Measurements from ENCODE around the gene UBTD1.
"Not testable (repeated sequence)": the region's sequence is repeated elsewhere in the genome, so short reads cannot be mapped to it uniquely, and the experiment has no call there.

The UBTD1 gene

GRCh38 chr10:97547962-97548361 lies 49.2 kb downstream of the UBTD1 start:
- no peak for DNase-seq (ENCODE audit: low read depth, low spot score)
- Histone ChIP-seq H3K27me3 (ENCODE audit: insufficient read depth, insufficient read length) (no peaks in the 10 kb centered on the region), H3K4me3 (ENCODE audit: insufficient read length, low read depth) (no peak overlapping the region), H3K9me3 (ENCODE audit: insufficient read depth, low read length) (no peaks in the 10 kb centered on the region), H3K9ac (ENCODE audit: insufficient read length, low read depth) (no peak overlapping the region), H3K4me1 (ENCODE audit: insufficient read depth, insufficient read length) (peaks cover 21% of the 10 kb centered on the region), H3K36me3 (ENCODE audit: insufficient read depth, insufficient read length, low read length) (peaks cover 3% of the 10 kb centered on the region)
- no peak for TF ChIP-seq SUZ12 (IDR thresholded peaks at IDR 0.05; ENCODE audit: extremely low read depth, insufficient read depth, insufficient read length)
- TF ChIP-seq YY1 (IDR thresholded peaks at IDR 0.05; ENCODE audit: insufficient read depth, insufficient read length): no peak
- no peak for TF ChIP-seq ZNF274 (IDR thresholded peaks at IDR 0.05; ENCODE audit: low read depth, low read length)

GRCh38 chr10:97548828-97549455 lies 50.2 kb downstream of the UBTD1 start:
- no peak for TF ChIP-seq SUZ12 (IDR thresholded peaks at IDR 0.05; ENCODE audit: extremely low read depth, insufficient read depth, insufficient read length)
- no peak for TF ChIP-seq ZNF274 (IDR thresholded peaks at IDR 0.05; ENCODE audit: low read depth, low read length)
- no peak for TF ChIP-seq YY1 (IDR thresholded peaks at IDR 0.05; ENCODE audit: insufficient read depth, insufficient read length)
- Histone ChIP-seq H3K4me1 (ENCODE audit: insufficient read depth, insufficient read length) (peaks cover 16% of the 10 kb centered on the region), H3K27me3 (ENCODE audit: insufficient read depth, insufficient read length) (no peaks in the 10 kb centered on the region), H3K9ac (ENCODE audit: insufficient read length, low read depth) (no peak overlapping the region), H3K36me3 (ENCODE audit: insufficient read depth, insufficient read length, low read length) (peaks cover 3% of the 10 kb centered on the region), H3K4me3 (ENCODE audit: insufficient read length, low read depth) (no peak overlapping the region), H3K9me3 (ENCODE audit: insufficient read depth, low read length) (no peaks in the 10 kb centered on the region)
- no peak for DNase-seq (ENCODE audit: low read depth, low spot score)

- Histone ChIP-seq H3K27me3 (ENCODE audit: insufficient read depth, insufficient read length) (no peaks in the 10 kb centered on the region), H3K9me3 (ENCODE audit: insufficient read depth, low read length) (no peaks in the 10 kb centered on the region), H3K9ac (ENCODE audit: insufficient read length, low read depth) (peak overlapping the region; percentile 26), H3K36me3 (ENCODE audit: insufficient read depth, insufficient read length, low read length) (peaks cover 3% of the 10 kb centered on the region), H3K4me3 (ENCODE audit: insufficient read length, low read depth) (no peak overlapping the region), H3K4me1 (ENCODE audit: insufficient read depth, insufficient read length) (peaks cover 16% of the 10 kb centered on the region)
- DNase-seq (ENCODE audit: low read depth, low spot score): no peak
- TF ChIP-seq ZNF274 (IDR thresholded peaks at IDR 0.05; ENCODE audit: low read depth, low read length): no peak
- no peak for TF ChIP-seq YY1 (IDR thresholded peaks at IDR 0.05; ENCODE audit: insufficient read depth, insufficient read length)
- TF ChIP-seq SUZ12 (IDR thresholded peaks at IDR 0.05; ENCODE audit: extremely low read depth, insufficient read depth, insufficient read length): no peak
These were observed 51.0 kb downstream of the UBTD1 start for GRCh38 chr10:97549587-97550322.

GRCh38 chr10:97550336-97551149 lies 51.8 kb downstream of the UBTD1 start:
- Histone ChIP-seq H3K27me3 (ENCODE audit: insufficient read depth, insufficient read length) (no peaks in the 10 kb centered on the region), H3K36me3 (ENCODE audit: insufficient read depth, insufficient read length, low read length) (peaks cover 3% of the 10 kb centered on the region), H3K4me3 (ENCODE audit: insufficient read length, low read depth) (no peak overlapping the region), H3K9me3 (ENCODE audit: insufficient read depth, low read length) (0 out of 2 replicates have a peak, but pooled peaks cover 8% of the 10 kb centered on the region), H3K9ac (ENCODE audit: insufficient read length, low read depth) (peak overlapping the region; percentile 56), H3K4me1 (ENCODE audit: insufficient read depth, insufficient read length) (peaks cover 16% of the 10 kb centered on the region)
- TF ChIP-seq SUZ12 (IDR thresholded peaks at IDR 0.05; ENCODE audit: extremely low read depth, insufficient read depth, insufficient read length): no peak
- no peak for TF ChIP-seq YY1 (IDR thresholded peaks at IDR 0.05; ENCODE audit: insufficient read depth, insufficient read length)
- TF ChIP-seq ZNF274 (IDR thresholded peaks at IDR 0.05; ENCODE audit: low read depth, low read length): no peak
- DNase-seq (ENCODE audit: low read depth, low spot score): no peak

GRCh38 chr10:97551271-97551670 lies 52.5 kb downstream of the UBTD1 start:
- H3K9ac ChIP-seq (ENCODE audit: insufficient read length, low read depth): no peak overlapping the region
- TF ChIP-seq ZNF274 (IDR thresholded peaks at IDR 0.05; ENCODE audit: low read depth, low read length): no peak
- TF ChIP-seq SUZ12 (IDR thresholded peaks at IDR 0.05; ENCODE audit: extremely low read depth, insufficient read depth, insufficient read length): no peak
- no peak for TF ChIP-seq YY1 (IDR thresholded peaks at IDR 0.05; ENCODE audit: insufficient read depth, insufficient read length)
- H3K27me3 ChIP-seq (ENCODE audit: insufficient read depth, insufficient read length): no peaks in the 10 kb centered on the region
- H3K4me3 ChIP-seq (ENCODE audit: insufficient read length, low read depth): no peak overlapping the region
- peaks cover 8% of the 10 kb centered on the region; the same call in 1 of the 2 replicates for H3K9me3 ChIP-seq (ENCODE audit: insufficient read depth, low read length)
- peaks cover 3% of the 10 kb centered on the region for H3K36me3 ChIP-seq (ENCODE audit: insufficient read depth, insufficient read length, low read length)
- H3K4me1 ChIP-seq (ENCODE audit: insufficient read depth, insufficient read length): peaks cover 16% of the 10 kb centered on the region
- no peak for DNase-seq (ENCODE audit: low read depth, low spot score)

GRCh38 chr10:97553575-97554031 lies 54.9 kb downstream of the UBTD1 start:
- H3K36me3 ChIP-seq (ENCODE audit: insufficient read depth, insufficient read length, low read length): peaks cover 3% of the 10 kb centered on the region
- H3K9ac ChIP-seq (ENCODE audit: insufficient read length, low read depth): no peak overlapping the region
- H3K27me3 ChIP-seq (ENCODE audit: insufficient read depth, insufficient read length): no peaks in the 10 kb centered on the region
- H3K4me1 ChIP-seq (ENCODE audit: insufficient read depth, insufficient read length): peaks cover 11% of the 10 kb centered on the region
- DNase-seq (ENCODE audit: low read depth, low spot score): no peak
- TF ChIP-seq ZNF274 (IDR thresholded peaks at IDR 0.05; ENCODE audit: low read depth, low read length): no peak
- TF ChIP-seq YY1 (IDR thresholded peaks at IDR 0.05; ENCODE audit: insufficient read depth, insufficient read length): no peak
- TF ChIP-seq SUZ12 (IDR thresholded peaks at IDR 0.05; ENCODE audit: extremely low read depth, insufficient read depth, insufficient read length): no peak
- peaks cover 8% of the 10 kb centered on the region; the same call in 1 of the 2 replicates for H3K9me3 ChIP-seq (ENCODE audit: insufficient read depth, low read length)
- no peak overlapping the region for H3K4me3 ChIP-seq (ENCODE audit: insufficient read length, low read depth)

GRCh38 chr10:97554336-97554735 lies 55.6 kb downstream of the UBTD1 start:
- H3K9ac ChIP-seq (ENCODE audit: insufficient read length, low read depth); H3K9me3 ChIP-seq (ENCODE audit: insufficient read depth, low read length); H3K36me3 ChIP-seq (ENCODE audit: insufficient read depth, insufficient read length, low read length); H3K4me3 ChIP-seq (ENCODE audit: insufficient read length, low read depth); H3K27me3 ChIP-seq (ENCODE audit: insufficient read depth, insufficient read length); DNase-seq (ENCODE audit: low read depth, low spot score): not testable (repeated sequence)
- peaks cover 11% of the 10 kb centered on the region for H3K4me1 ChIP-seq (ENCODE audit: insufficient read depth, insufficient read length)

GRCh38 chr10:97555541-97555940 lies 56.8 kb downstream of the UBTD1 start:
- DNase-seq (ENCODE audit: low read depth, low spot score); H3K9me3 ChIP-seq (ENCODE audit: insufficient read depth, low read length); H3K4me1 ChIP-seq (ENCODE audit: insufficient read depth, insufficient read length); H3K4me3 ChIP-seq (ENCODE audit: insufficient read length, low read depth); H3K9ac ChIP-seq (ENCODE audit: insufficient read length, low read depth); H3K36me3 ChIP-seq (ENCODE audit: insufficient read depth, insufficient read length, low read length); H3K27me3 ChIP-seq (ENCODE audit: insufficient read depth, insufficient read length): not testable (repeated sequence)

- not testable (repeated sequence) for DNase-seq (ENCODE audit: low read depth, low spot score); H3K9me3 ChIP-seq (ENCODE audit: insufficient read depth, low read length); H3K4me3 ChIP-seq (ENCODE audit: insufficient read length, low read depth); H3K4me1 ChIP-seq (ENCODE audit: insufficient read depth, insufficient read length); H3K36me3 ChIP-seq (ENCODE audit: insufficient read depth, insufficient read length, low read length); H3K27me3 ChIP-seq (ENCODE audit: insufficient read depth, insufficient read length); H3K9ac ChIP-seq (ENCODE audit: insufficient read length, low read depth)
These were observed 62.1 kb downstream of the UBTD1 start for GRCh38 chr10:97560731-97561381.
